ENCODE data around the gene UNC5CL. TPM values are rescaled to one million over a fixed set of nuclear protein-coding genes. Genes with fewer than 3 reads are reported as not detected.

The UNC5CL gene
- total and polyA plus RNA-seq, 9 of the 15 experiments (the other 6 are each of a cell fraction or from before 2014, with no cell fraction given) = 0.07 to 1.8 (median 0.62) TPM; not detected in 1

- TF ChIP-seq, protein P1, sequence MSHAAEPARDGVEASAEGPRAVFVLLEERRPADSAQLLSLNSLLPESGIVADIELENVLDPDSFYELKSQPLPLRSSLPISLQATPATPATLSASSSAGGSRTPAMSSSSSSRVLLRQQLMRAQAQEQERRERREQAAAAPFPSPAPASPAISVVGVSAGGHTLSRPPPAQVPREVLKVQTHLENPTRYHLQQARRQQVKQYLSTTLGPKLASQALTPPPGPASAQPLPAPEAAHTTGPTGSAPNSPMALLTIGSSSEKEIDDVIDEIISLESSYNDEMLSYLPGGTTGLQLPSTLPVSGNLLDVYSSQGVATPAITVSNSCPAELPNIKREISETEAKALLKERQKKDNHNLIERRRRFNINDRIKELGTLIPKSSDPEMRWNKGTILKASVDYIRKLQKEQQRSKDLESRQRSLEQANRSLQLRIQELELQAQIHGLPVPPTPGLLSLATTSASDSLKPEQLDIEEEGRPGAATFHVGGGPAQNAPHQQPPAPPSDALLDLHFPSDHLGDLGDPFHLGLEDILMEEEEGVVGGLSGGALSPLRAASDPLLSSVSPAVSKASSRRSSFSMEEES (CRISPR knock-in tag; IDR thresholded peaks at IDR 0.05) = no peak
- TF ChIP-seq KHSRP (IDR thresholded peaks at IDR 0.05) = no peak
- no peak for TF ChIP-seq SMAD2 (IDR thresholded peaks at IDR 0.05; ENCODE audit: low read depth, low read length)
- TF ChIP-seq, protein P2, sequence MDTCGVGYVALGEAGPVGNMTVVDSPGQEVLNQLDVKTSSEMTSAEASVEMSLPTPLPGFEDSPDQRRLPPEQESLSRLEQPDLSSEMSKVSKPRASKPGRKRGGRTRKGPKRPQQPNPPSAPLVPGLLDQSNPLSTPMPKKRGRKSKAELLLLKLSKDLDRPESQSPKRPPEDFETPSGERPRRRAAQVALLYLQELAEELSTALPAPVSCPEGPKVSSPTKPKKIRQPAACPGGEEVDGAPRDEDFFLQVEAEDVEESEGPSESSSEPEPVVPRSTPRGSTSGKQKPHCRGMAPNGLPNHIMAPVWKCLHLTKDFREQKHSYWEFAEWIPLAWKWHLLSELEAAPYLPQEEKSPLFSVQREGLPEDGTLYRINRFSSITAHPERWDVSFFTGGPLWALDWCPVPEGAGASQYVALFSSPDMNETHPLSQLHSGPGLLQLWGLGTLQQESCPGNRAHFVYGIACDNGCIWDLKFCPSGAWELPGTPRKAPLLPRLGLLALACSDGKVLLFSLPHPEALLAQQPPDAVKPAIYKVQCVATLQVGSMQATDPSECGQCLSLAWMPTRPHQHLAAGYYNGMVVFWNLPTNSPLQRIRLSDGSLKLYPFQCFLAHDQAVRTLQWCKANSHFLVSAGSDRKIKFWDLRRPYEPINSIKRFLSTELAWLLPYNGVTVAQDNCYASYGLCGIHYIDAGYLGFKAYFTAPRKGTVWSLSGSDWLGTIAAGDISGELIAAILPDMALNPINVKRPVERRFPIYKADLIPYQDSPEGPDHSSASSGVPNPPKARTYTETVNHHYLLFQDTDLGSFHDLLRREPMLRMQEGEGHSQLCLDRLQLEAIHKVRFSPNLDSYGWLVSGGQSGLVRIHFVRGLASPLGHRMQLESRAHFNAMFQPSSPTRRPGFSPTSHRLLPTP (IDR thresholded peaks at IDR 0.05; ENCODE audit: borderline replicate concordance, extremely low read depth, insufficient read length) = no peak
- TF ChIP-seq ARHGAP35 (IDR thresholded peaks at IDR 0.05; ENCODE audit: partially characterized antibody) = no peak
- no peak for TF ChIP-seq HDAC3 (IDR thresholded peaks at IDR 0.05; ENCODE audit: borderline replicate concordance, partially characterized antibody)
- peak; percentile 99 for TF ChIP-seq MEIS2 (IDR thresholded peaks at IDR 0.05; ENCODE audit: partially characterized antibody)
- TF ChIP-seq ZNF324 (CRISPR knock-in tag; IDR thresholded peaks at IDR 0.05) = 0 out of 2 replicates have a peak, but pooled peaks have one; percentile 9
- no peak for TF ChIP-seq BDP1 (IDR thresholded peaks at IDR 0.05; ENCODE audit: insufficient read depth, insufficient read length)
- TF ChIP-seq MIER1 (IDR thresholded peaks at IDR 0.05; ENCODE audit: low read depth) = no peak
- 0 out of 2 replicates have a peak, but pooled peaks have one; percentile 15 for TF ChIP-seq NCOA1 (IDR thresholded peaks at IDR 0.05; ENCODE audit: low read depth)
- TF ChIP-seq CUX1 (CRISPR knock-in tag; IDR thresholded peaks at IDR 0.05) = no peak
- TF ChIP-seq TRIM28 (IDR thresholded peaks at IDR 0.05) = peak; percentile 20; the same call in 1 of the 2 replicates
- peak; percentile 88 for TF ChIP-seq POLR2H (tag; IDR thresholded peaks at IDR 0.05; ENCODE audit: low read depth)
- no peak for TF ChIP-seq ZNF444 (CRISPR knock-in tag; IDR thresholded peaks at IDR 0.05)
- TF ChIP-seq SAFB (IDR thresholded peaks at IDR 0.05; ENCODE audit: borderline replicate concordance, low read depth, low read length) = no peak
- no peak for TF ChIP-seq STAT5B (CRISPR knock-in tag; IDR thresholded peaks at IDR 0.05)
- TF ChIP-seq ZNF707 (CRISPR knock-in tag; conservative IDR thresholded peaks at IDR 0.05) = no peak
- TF ChIP-seq ZNF589 (CRISPR knock-in tag; IDR thresholded peaks at IDR 0.05; ENCODE audit: low read depth) = no peak
These were observed 33.2 kb upstream of the UNC5CL start, which contains the start of gene OARD1 (continued) for GRCh38 chr6:41071923-41072835.

All from K562 (cell line).